Endodermal cell (in vitro differentiated cells): ENCODE data around the gene ING4. TPM values are rescaled to one million over a fixed set of nuclear protein-coding genes. Genes with fewer than 3 reads are reported as not detected.

Source experiments
- DNase-seq: peaks from one replicate; pipeline ENCODE4 v3.0.0-alpha.2; 2017
- H3K27ac ChIP-seq: 2 replicates; pipeline ENCODE4 v1.5.1; 2013; ENCODE audit warnings: mild to moderate bottlenecking, low read depth, low read length, moderate library complexity
- H3K27me3 ChIP-seq: 2 replicates; pipeline ENCODE4 v1.6.1; 2013; ENCODE audit warnings: mild to moderate bottlenecking, low read length, moderate library complexity; ENCODE audit not compliant: insufficient read depth, control insufficient read depth, poor library complexity, severe bottlenecking
- H3K36me3 ChIP-seq: 2 replicates; pipeline ENCODE4 v1.7.0; 2013; ENCODE audit warnings: mild to moderate bottlenecking, low read length, moderate library complexity; ENCODE audit not compliant: control insufficient read depth, insufficient read depth
- H3K4me1 ChIP-seq: one replicate; pipeline ENCODE4 v1.7.0; 2013; ENCODE audit warnings: low read length; ENCODE audit not compliant: control insufficient read depth, insufficient read depth
- H3K4me3 ChIP-seq: 2 replicates; pipeline ENCODE4 v1.5.1; 2013; ENCODE audit warnings: mild to moderate bottlenecking, low read length, moderate library complexity
- H3K9ac ChIP-seq: 2 replicates; pipeline ENCODE4 v1.6.1; 2013; ENCODE audit warnings: mild to moderate bottlenecking, low read length, moderate library complexity; ENCODE audit not compliant: poor library complexity, severe bottlenecking; ENCODE audit errors: extremely low read depth
- H3K9me3 ChIP-seq: 2 replicates; pipeline ENCODE4 v1.6.1; 2013; ENCODE audit warnings: mild to moderate bottlenecking, low read length, moderate library complexity; ENCODE audit not compliant: control insufficient read depth
- H3K27ac Mint-ChIP-seq: 2 replicates; pipeline ENCODE4 v1.8.0; 2020; ENCODE audit warnings: mixed read lengths
- H3K27me3 Mint-ChIP-seq: 2 replicates; pipeline ENCODE4 v1.8.0; 2021; ENCODE audit warnings: mild to moderate bottlenecking, mixed read lengths; ENCODE audit not compliant: insufficient read depth
- H3K36me3 Mint-ChIP-seq: 2 replicates; pipeline ENCODE4 v1.8.0; 2020; ENCODE audit warnings: low read depth, mixed read lengths
- H3K4me1 Mint-ChIP-seq: 2 replicates; pipeline ENCODE4 v1.8.0; 2020; ENCODE audit warnings: mixed read lengths
- H3K4me3 Mint-ChIP-seq: 2 replicates; pipeline ENCODE4 v1.8.0; 2020; ENCODE audit warnings: mild to moderate bottlenecking, moderate library complexity, mixed read lengths
- H3K9me3 Mint-ChIP-seq: 2 replicates; pipeline ENCODE4 v1.8.0; 2020; ENCODE audit warnings: mild to moderate bottlenecking, mixed read lengths
- WGBS, 2 experiments: methylation state at CpG; one replicate each; pipeline versions ENCODE4 v1.1.5 to v1.1.7; 2013; ENCODE audit warnings: missing lambda C conversion rate in 2 of 2, mixed read lengths in 1 of 2; ENCODE audit not compliant: insufficient coverage in 1 of 2, insufficient read length in 1 of 2; 5-methylcytosine and 5-hydroxymethylcytosine counted together
- total RNA-seq, 2 donors: library from RNA; stranded (reverse); fragmentation: NEBNext Ultra II Directional in 1 of 2; extraction: Animal tissue kit (Norgen Biotek cat#: 25700) in 1 of 2; gene quantifications; 2 replicates in 1 of 2; 3 replicates in 1 of 2; pipeline ENCODE4 v1.2.1, GENCODE V29; 2021
- TF ChIP-seq, protein P1 (sequence below): fragments of 200-600 bp; sonication (generic); conservative IDR thresholded peaks from 2 replicates; pipeline ENCODE4 v1.5.0; 2021; ENCODE audit warnings: antibody characterized with exemption, mild to moderate bottlenecking

The ING4 gene
- total RNA-seq, 2 donors from 2014 or later: 30.5 to 60.3 TPM

DNA sequence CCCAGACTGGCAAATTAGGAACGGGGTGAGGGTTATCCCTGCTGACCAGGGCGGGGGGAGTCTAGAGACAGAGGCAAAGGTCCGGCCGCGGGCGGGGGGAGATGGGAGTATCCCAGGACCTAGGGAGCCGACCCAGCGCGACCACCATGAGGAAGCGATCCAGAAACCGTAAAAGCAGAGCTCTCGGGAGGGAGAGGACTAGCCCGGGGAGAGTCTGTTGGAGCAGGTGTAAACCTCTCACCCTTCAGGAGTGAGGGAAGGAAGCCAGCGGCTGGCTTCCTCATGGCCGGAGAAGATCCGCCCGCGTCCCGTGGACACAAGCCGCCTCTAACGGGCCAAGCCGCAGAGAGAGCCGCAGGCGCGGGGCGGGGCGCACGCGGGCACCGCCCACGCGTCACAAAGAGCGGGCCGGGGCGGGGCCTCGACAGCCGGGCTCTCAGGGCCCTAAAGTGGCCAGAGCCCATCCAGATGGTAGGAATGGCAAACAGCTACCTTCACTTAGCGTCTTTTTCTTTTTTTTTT is 15.8 kb downstream of the ING4 start, which contains the start of gene ACRBP:
ACRBP (minus strand) TSS at position 350 of the 522 bp plus-strand sequence; CDS start at position 284, 66 bp downstream.
- Histone ChIP-seq H3K27ac (no peak within 1 kb of the TSS), H3K27me3 (peaks cover 3% of the 10 kb centered on the region), H3K4me1 (no peaks in the 10 kb centered on the region), H3K36me3 (peaks cover 23% of the 10 kb centered on the region), H3K9ac (no peak within 1 kb of the TSS), H3K4me3 (peak within 1 kb of the TSS; percentile 64), H3K9me3 (no peaks in the 10 kb centered on the region)
- H3K36me3 Mint-ChIP-seq: peaks cover 30% of the 10 kb centered on the region
- WGBS, 2 experiments: 28 to 39% methylated on average over 9 to 38 of the region's 38 CpGs
- peaks cover 41% of the 10 kb centered on the region for H3K27me3 Mint-ChIP-seq
- peak within 1 kb of the TSS; percentile 52 for H3K27ac Mint-ChIP-seq
- peak within 1 kb of the TSS; percentile 68 for H3K4me3 Mint-ChIP-seq
- TF ChIP-seq, protein P1, sequence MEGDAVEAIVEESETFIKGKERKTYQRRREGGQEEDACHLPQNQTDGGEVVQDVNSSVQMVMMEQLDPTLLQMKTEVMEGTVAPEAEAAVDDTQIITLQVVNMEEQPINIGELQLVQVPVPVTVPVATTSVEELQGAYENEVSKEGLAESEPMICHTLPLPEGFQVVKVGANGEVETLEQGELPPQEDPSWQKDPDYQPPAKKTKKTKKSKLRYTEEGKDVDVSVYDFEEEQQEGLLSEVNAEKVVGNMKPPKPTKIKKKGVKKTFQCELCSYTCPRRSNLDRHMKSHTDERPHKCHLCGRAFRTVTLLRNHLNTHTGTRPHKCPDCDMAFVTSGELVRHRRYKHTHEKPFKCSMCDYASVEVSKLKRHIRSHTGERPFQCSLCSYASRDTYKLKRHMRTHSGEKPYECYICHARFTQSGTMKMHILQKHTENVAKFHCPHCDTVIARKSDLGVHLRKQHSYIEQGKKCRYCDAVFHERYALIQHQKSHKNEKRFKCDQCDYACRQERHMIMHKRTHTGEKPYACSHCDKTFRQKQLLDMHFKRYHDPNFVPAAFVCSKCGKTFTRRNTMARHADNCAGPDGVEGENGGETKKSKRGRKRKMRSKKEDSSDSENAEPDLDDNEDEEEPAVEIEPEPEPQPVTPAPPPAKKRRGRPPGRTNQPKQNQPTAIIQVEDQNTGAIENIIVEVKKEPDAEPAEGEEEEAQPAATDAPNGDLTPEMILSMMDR: no peak
- H3K4me1 Mint-ChIP-seq: peaks cover 12% of the 10 kb centered on the region
- H3K9me3 Mint-ChIP-seq: no peaks in the 10 kb centered on the region
- peak; percentile 94 for DNase-seq

- peaks cover 48% of the 10 kb centered on the region for H3K27me3 Mint-ChIP-seq
- WGBS, 2 experiments: 92 to 95% methylated on average over 23 to 28 of the region's 28 CpGs
- no peaks in the 10 kb centered on the region for H3K9me3 Mint-ChIP-seq
- no peak overlapping the region for H3K9ac ChIP-seq
- H3K36me3 Mint-ChIP-seq: peaks cover 24% of the 10 kb centered on the region
- peak overlapping the region; percentile 64 for H3K4me3 ChIP-seq
- peak overlapping the region; percentile 68 for H3K4me3 Mint-ChIP-seq
- H3K9me3 ChIP-seq: no peaks in the 10 kb centered on the region
- TF ChIP-seq, protein P1: no peak
- peak; percentile 35 for DNase-seq
- peak overlapping the region; percentile 52 for H3K27ac Mint-ChIP-seq
- H3K27ac ChIP-seq: no peak overlapping the region
- peaks cover 12% of the 10 kb centered on the region for H3K4me1 Mint-ChIP-seq
- peaks cover 9% of the 10 kb centered on the region for H3K27me3 ChIP-seq
- H3K4me1 ChIP-seq: no peaks in the 10 kb centered on the region
- peaks cover 17% of the 10 kb centered on the region for H3K36me3 ChIP-seq
Observed at GRCh38 chr12:6646276-6647082, 16.4 kb downstream of the ING4 start.

DNA sequence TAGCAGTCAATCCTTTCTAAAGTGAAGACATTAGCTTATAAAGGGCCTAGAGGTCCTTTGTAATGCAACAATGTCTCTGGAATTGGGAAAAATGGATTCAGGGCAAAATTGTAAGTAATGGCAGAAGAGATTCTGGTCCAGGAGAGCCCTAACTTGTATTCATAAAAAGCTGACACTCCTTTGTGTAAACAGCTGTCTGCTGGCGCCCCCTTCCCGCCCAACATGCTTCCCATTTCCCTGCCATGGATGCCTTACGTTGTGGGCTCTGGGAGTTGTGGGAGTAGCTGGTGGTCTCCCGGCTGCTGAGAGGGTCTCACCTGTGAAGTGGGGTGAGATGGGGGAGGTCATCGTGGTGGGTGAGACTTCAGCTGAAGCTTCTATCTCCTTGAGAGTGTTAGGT is 18.0 kb downstream of the ING4 start:
- peaks cover 20% of the 10 kb centered on the region for H3K4me1 Mint-ChIP-seq
- H3K27ac Mint-ChIP-seq: no peak overlapping the region
- H3K36me3 ChIP-seq: peaks cover 5% of the 10 kb centered on the region
- peaks cover 9% of the 10 kb centered on the region for H3K36me3 Mint-ChIP-seq
- H3K27me3 Mint-ChIP-seq: peaks cover 59% of the 10 kb centered on the region
- TF ChIP-seq, protein P1: peak; percentile 69
- H3K27me3 ChIP-seq: peaks cover 9% of the 10 kb centered on the region
- 47% methylated on average over 5 of the region's 5 CpGs; no CpG with 5 or more reads in 1 of the 2 experiments for WGBS, 2 experiments
- no peak overlapping the region for H3K9ac ChIP-seq
- no peak overlapping the region for H3K4me3 Mint-ChIP-seq
- H3K4me3 ChIP-seq: no peak overlapping the region
- H3K9me3 ChIP-seq: no peaks in the 10 kb centered on the region
- no peak overlapping the region for H3K27ac ChIP-seq
- DNase-seq: peak; percentile 85
- no peaks in the 10 kb centered on the region for H3K9me3 Mint-ChIP-seq
- H3K4me1 ChIP-seq: no peaks in the 10 kb centered on the region
